Endometrial microvascular endothelial cells (primary cell): Measurements from ENCODE around the gene S100A6. TPM values are rescaled to one million over a fixed set of nuclear protein-coding genes. Genes with fewer than 3 reads are reported as not detected.

ENCODE experiments used
- in situ Hi-C: cut with HindIII; loops from 2 replicates; pipeline ENCODE4 v1.10.0; 2017; ENCODE audit warnings: low sequenced_read_pairs, low pct_unique_long_range_greater_than_20kb; ENCODE audit errors: inconsistent ontology term
- total RNA-seq: library from RNA; depleted of rRNA; stranded (reverse); fragments of >200 nt; gene quantifications from one replicate; pipeline ENCODE4 v1.2.3, GENCODE V29; 2015; ENCODE audit errors: inconsistent ontology term

S100A6 gene
- total RNA-seq, 1 donor from 2014 or later = 690 TPM

- in situ Hi-C loops = no loop called here
Measured at GRCh38 chr1:153547560-153548551, 12.1 kb upstream of the S100A6 start.

GRCh38 chr1:153546796-153547559 is 11.2 kb upstream of the S100A6 start:
- in situ Hi-C loops = no loop called here

GRCh38 chr1:153546371-153546770 is 10.6 kb upstream of the S100A6 start:
- in situ Hi-C loops = no loop called here

DNA sequence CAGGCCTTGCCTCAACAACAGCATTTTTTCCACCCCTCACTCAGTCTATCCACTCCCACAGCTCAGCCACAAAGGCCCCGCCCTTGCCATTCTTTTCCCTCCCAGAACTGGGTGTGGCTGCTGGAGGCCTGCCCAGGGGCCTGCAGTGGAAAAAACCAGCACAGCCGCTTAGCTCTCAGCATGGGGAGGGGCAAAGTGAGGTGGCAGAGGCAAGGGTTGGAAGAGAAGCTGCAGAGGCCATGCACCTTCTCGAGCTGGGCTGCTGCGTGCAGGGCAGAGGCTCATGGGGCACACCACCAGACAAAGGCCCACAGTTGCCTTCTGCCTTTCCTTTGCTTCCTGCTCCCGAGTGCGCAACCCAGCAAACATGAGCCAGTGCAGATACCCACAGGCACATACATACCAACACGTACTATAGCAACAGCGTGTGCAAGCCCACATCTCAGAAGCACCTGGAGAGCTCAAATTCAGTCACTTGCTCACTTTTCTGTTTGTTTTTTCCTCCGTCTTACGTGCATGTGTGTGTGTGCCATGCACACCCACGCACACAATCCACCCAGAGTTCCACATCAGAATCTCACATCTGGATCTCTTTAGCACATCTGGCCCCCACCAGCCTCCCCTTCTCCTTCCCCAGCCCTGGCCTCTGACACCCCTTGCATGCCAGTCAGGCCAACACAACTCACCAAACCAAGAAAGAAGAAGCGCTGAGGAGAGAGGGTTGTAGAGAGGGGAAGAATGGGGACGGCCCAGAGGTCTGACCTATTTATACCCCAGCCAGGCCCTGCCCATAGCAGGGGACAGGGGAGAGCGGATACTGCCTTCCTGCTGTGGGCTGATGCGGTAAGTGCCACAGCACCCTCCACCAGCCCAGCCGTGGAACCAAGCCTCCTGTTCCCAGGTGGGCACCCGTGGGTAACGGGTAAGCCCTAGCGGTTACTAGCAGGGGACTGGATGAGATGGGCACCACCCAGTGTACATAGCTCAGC is 9.6 kb upstream of the S100A6 start, which contains the start of gene S100A4:
Gene S100A4, minus strand, starts transcription at position 740 of the 989 bp plus-strand sequence. CDS start 1,012 bp downstream, outside the sequence.
- in situ Hi-C loops = no loop called here

DNA sequence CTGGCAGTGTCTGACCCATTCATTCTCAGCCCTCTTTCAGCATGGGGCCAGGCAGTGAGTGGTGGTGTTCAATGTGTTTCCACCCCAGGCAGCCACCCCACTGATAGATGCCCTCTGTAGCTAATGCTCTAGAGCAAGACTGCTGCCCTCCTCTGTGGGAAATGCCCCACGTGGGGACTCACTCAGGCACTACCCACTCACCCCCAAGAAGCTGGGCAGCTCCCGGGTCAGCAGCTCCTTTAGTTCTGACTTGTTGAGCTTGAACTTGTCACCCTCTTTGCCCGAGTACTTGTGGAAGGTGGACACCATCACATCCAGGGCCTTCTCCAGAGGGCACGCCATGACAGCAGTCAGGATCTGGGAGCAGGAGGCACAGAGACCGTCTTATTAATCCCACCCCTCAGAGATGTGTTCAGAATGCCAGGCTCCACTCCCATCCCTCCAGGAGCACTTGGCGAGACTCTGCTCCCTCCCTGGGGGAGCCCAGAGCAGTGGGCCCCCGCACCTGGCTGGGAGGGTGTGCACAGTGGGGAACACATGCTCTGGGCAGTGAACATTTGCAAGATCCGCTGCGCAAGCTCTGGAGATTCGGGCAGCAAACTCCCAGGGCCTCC is 8.8 kb upstream of the S100A6 start:
- in situ Hi-C loops = no loop called here

DNA sequence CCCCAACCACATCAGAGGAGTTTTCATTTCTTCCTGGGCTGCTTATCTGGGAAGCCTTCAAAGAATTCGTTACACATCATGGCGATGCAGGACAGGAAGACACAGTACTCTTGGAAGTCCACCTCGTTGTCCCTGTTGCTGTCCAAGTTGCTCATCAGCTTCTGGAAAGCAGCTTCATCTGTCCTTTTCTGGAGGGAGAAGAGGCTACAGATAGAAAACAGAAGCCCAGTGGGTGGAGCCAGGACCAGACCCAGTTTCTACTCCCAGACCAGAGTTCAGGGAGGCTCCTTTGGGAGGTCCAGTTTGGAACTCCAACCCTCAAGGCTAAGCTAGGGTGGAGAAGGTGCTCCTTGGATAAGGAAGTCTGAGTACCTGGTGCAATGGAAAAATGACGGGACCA is 7.9 kb upstream of the S100A6 start:
- in situ Hi-C loops = no loop called here

- in situ Hi-C loops = no loop called here
Measured at GRCh38 chr1:153542956-153543711, 7.3 kb upstream of the S100A6 start.

- in situ Hi-C loops = no loop called here
Measured at GRCh38 chr1:153541641-153542590, 6.1 kb upstream of the S100A6 start.

GRCh38 chr1:153540394-153541361 is 4.9 kb upstream of the S100A6 start, which contains the start of gene S100A5:
TSS of gene S100A5 (minus strand) at chr1:153540934. CDS start at chr1:153540191, 743 bp downstream.
- in situ Hi-C loops = no loop called here

DNA sequence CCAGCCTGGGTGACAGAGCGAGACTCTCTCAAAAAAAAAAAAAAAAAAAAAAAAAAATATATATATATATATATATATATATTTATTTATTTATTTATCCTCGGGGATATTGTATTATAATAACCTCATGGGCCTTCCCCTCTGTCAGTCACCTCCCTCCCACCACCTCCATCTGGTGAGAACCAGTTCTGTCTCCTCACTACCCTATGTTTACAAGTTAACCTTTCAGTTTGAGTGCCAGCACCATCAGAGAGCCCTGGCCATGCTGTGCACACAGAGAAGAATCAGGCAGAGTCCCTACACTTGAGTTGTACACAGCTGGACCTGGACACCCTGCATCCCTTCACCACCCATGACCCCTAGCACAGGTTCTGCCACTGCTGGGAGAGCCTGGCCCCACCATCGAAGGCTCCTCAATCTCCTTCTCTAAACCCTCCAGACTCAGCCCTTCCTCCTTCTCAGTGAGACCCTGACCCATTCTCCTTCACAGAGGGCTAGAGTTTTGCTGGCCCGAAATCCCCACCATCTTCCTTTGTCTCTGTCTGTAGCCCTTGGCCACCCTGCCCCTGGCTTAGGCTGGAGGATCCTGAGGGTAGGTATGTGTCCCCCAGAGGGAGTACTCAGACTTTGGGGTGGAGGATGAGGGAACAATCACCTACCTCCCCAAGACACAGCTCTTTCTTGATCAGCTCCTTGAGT is 3.8 kb upstream of the S100A6 start:
- in situ Hi-C loops = no loop called here

DNA sequence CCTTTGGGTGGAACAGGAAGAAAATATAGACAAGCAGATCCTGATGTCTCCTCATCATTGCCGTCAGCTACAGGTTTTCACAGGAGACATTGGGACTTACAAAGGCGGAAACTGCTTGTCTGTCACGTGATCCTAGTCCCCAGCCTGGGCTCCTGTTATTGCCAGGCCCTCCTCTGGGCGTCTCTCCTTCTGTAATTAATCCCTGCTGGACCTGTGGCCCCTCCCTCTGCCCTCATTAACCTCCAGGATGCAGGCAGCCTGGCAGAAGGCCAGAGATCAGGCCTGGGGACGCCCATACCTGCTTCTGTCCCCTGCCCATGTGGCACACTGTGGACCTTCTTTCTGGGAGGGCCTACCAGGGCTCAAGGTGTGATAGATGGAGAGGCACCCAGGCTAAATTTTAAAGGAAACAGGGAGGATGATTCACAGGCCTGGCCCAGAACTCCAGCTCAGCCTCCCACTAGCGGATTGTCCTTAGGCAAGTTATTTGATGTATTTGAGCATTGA is 2.6 kb upstream of the S100A6 start:
- in situ Hi-C loops = no loop called here

- in situ Hi-C loops = no loop called here
Measured at GRCh38 chr1:153537376-153537730, 1.6 kb upstream of the S100A6 start.

DNA sequence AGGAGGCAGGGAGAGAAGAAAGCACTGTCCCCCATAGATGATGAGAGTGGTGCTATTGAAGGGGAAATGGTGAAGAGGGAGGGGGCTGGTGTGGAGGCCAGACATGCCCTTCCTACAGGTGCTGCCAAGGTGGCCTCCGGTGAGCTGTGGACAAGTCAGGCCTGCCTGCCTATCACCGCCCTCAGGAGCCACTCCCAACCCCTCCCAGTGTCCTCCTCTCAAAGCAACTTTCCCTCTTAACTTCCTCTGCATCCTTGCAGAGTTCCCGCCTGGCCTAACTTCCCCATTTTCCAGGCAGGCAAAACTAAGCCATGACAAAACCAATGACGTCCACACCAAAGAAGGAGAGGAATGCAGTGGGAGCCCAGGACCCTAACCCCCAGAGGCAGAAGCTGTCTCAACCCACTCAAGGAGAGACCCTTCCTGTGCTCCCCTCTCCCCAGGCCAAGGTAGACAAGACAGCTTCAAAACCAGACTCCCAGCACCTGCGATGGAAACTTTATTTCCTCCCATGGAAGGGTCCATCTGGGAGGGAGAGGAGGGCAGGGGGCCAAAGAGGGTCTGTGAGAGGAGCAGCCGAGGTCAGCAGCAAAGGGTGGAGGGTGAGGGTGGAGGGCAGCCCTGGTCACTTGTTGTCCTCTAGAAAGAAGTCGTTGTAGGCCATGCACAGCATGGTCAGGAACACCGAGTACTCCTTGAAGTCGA is 1.0 kb upstream of the S100A6 start:
- in situ Hi-C loops = no loop called here

DNA sequence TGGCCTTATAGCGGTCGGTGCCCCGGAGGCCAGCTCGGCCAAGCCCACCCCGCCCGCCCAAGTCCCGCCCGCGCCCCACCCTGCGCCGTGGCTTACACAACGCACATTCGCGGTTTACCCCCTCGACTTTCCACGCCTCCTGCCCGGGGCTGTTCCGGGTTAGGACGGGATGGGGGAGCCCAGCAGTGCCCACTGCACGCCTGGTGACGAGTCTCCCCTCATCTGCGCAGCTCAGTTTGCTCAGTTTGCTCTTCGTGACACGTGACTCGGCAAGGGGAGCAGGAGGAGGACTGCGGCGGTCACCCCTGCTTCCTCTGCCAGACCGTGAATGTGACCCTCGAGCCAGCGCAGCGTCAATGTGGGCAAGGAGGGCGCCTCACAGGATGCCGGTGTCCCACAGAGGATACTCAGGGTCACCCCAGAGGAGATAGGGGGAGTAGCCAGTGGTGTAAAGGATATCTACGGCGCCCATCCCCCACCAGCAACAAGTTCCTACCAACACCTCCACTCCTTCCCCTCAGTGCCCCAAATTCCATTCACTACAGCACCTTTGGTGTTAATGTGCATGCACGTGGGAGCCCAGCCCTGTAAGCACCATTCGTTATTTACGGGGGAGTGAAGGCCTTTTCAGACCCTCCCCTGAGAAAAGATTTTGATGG is 350 bp upstream of the S100A6 start:
- in situ Hi-C loops = no loop called here
